ENCODE results near the gene VWA7.

VWA7 gene

GRCh38 chr6:31728767-31729514 is 48.2 kb downstream of the VWA7 start, which contains the start of gene DDAH2:
DDAH2 (minus strand) TSS chr6:31729299; CDS start chr6:31729161, 138 bp downstream.
- DNase-seq: no peak

- DNase-seq: no peak
These were observed 49.1 kb downstream of the VWA7 start for GRCh38 chr6:31727717-31728671.

GRCh38 chr6:31727034-31727716 is 50.0 kb downstream of the VWA7 start:
- DNase-seq: no peak

GRCh38 chr6:31725502-31726350 is 51.4 kb downstream of the VWA7 start:
- no peak for DNase-seq

GRCh38 chr6:31723980-31724691 is 53.0 kb downstream of the VWA7 start:
- DNase-seq: no peak

- DNase-seq: no peak
These were observed 53.7 kb downstream of the VWA7 start, which contains the start of gene MPIG6B for GRCh38 chr6:31723245-31723979. MPIG6B (plus strand) TSS chr6:31723373; CDS start chr6:31723384, 11 bp downstream.

GRCh38 chr6:31722173-31722572 is 55.0 kb downstream of the VWA7 start:
- DNase-seq: no peak

- no peak for DNase-seq
These were observed 55.6 kb downstream of the VWA7 start, which contains the start of gene LY6G6C for GRCh38 chr6:31721351-31722020. LY6G6C (minus strand) TSS chr6:31721746; CDS start chr6:31721679, 67 bp downstream.

GRCh38 chr6:31720196-31720770 is 56.8 kb downstream of the VWA7 start:
- no peak for DNase-seq

GRCh38 chr6:31719001-31719400 is 58.1 kb downstream of the VWA7 start:
- no peak for DNase-seq

GRCh38 chr6:31718265-31718664 is 58.9 kb downstream of the VWA7 start:
- no peak for DNase-seq

GRCh38 chr6:31717499-31718222 is 59.5 kb downstream of the VWA7 start:
- DNase-seq: no peak

Data from stimulated activated naive CD4-positive, alpha-beta T cell (primary cell).